Measurements from ENCODE around the gene NOTCH1.

The NOTCH1 gene

GRCh38 chr9:136499935-136500910, 45.6 kb downstream of the NOTCH1 start:
- DNase-seq (ENCODE audit: low spot score) = no peak

- no peak for DNase-seq (ENCODE audit: low spot score)
Observed at GRCh38 chr9:136499071-136499934, 46.5 kb downstream of the NOTCH1 start.

GRCh38 chr9:136497916-136498695, 47.7 kb downstream of the NOTCH1 start:
- no peak for DNase-seq (ENCODE audit: low spot score)

- DNase-seq (ENCODE audit: low spot score) = no peak
Observed at GRCh38 chr9:136496801-136497620, 48.8 kb downstream of the NOTCH1 start.

- no peak for DNase-seq (ENCODE audit: low spot score)
Observed at GRCh38 chr9:136496181-136496580, 49.7 kb downstream of the NOTCH1 start.

GRCh38 chr9:136495238-136495800, 50.5 kb downstream of the NOTCH1 start:
- DNase-seq (ENCODE audit: low spot score) = no peak

- no peak for DNase-seq (ENCODE audit: low spot score)
Observed at GRCh38 chr9:136494531-136495215, 51.2 kb downstream of the NOTCH1 start.

GRCh38 chr9:136494012-136494411, 51.8 kb downstream of the NOTCH1 start:
- DNase-seq (ENCODE audit: low spot score) = no peak

GRCh38 chr9:136493567-136493971, 52.3 kb downstream of the NOTCH1 start:
- no peak for DNase-seq (ENCODE audit: low spot score)

- DNase-seq (ENCODE audit: low spot score) = no peak
Observed at GRCh38 chr9:136492978-136493522, 52.8 kb downstream of the NOTCH1 start.

GRCh38 chr9:136489731-136490130, 56.1 kb downstream of the NOTCH1 start:
- DNase-seq (ENCODE audit: low spot score) = no peak

- no peak for DNase-seq (ENCODE audit: low spot score)
Observed at GRCh38 chr9:136488247-136489214, 57.3 kb downstream of the NOTCH1 start.

- no peak for DNase-seq (ENCODE audit: low spot score)
Observed at GRCh38 chr9:136487672-136488071, 58.2 kb downstream of the NOTCH1 start.

GRCh38 chr9:136486823-136487620, 58.8 kb downstream of the NOTCH1 start:
- no peak for DNase-seq (ENCODE audit: low spot score)

GRCh38 chr9:136486131-136486530, 59.7 kb downstream of the NOTCH1 start:
- no peak for DNase-seq (ENCODE audit: low spot score)

GRCh38 chr9:136485049-136486045, 60.5 kb downstream of the NOTCH1 start:
- peak; percentile 78 for DNase-seq (ENCODE audit: low spot score)
